Activated CD4-positive, alpha-beta T cell treated with anti-CD3 and anti-CD28 coated beads, Interleukin-2, amount 50 U/mL, for 4 hours (primary cell): ENCODE measurements around the gene CDKN2A.

Source experiments
- DNase-seq, 2 experiments: peaks; one replicate each; pipeline ENCODE4 v3.0.0-alpha.2; 2020

The CDKN2A gene

GRCh38 chr9:22005702-22006606 lies 11.8 kb upstream of the CDKN2A start:
- no peak for DNase-seq

- DNase-seq: no peak
Measured at GRCh38 chr9:22005021-22005701, 11.0 kb upstream of the CDKN2A start.

- no peak for DNase-seq
Measured at GRCh38 chr9:22002038-22002437, 7.8 kb upstream of the CDKN2A start.

GRCh38 chr9:21998026-21998425 lies 3.8 kb upstream of the CDKN2A start:
- DNase-seq: no peak

- DNase-seq: no peak
Measured at GRCh38 chr9:21997480-21997879, 3.3 kb upstream of the CDKN2A start.

DNA sequence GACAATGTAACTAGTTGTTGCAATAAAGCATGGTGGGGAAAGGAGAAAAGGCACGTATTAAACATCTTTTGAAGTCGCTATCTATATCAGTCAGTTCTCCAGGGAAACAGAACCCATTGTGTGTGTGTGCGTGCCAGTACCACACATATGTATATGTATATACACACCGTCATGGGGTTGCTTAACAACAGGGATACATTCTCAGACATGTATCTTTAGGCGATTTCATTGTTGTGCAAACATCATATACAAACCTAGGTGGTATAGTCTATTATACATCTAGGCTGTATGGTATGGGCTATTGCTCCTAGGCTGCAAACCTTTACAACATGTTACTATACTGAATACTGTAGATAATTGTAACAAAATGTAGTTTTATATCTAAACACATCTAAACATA lies 2.7 kb upstream of the CDKN2A start:
- no peak for DNase-seq

GRCh38 chr9:21996438-21996837 lies 2.2 kb upstream of the CDKN2A start:
- no peak for DNase-seq

- no peak for DNase-seq
Measured at GRCh38 chr9:21995666-21996398, 1.6 kb upstream of the CDKN2A start.

DNA sequence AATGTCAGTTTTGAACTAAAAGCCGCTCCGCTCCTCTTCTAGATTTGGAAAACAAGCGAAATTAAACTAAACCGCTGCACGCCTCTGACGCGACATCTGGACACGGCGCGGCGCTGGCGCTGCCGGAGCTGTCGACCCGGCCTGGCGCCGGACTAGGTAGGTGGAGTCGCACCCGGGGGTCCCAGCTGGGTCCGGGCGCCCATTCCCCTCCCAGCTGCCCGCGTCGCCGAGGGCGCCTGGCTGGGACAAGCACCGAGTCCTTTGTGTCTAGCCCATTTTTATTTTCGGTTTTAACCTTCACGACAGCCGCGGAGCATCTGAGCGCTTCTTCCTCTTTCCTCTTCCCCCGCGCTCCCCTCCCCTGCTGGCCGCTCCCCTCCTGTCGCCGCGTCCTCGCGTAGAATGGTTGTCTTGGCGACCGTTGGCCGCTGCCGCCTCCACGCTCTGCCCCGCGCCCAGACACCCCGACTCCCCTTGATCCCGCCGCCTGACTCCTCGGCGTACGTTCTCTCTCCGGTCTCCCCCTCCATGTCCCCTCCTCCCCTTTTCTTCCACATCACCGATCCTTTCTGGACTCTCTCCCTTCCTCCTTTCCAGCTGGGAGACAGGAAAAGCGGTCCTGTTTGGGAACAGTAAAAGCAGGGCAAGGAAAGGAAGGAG lies 944 bp upstream of the CDKN2A start:
- peak; percentile 61 to 68 for DNase-seq

GRCh38 chr9:21994556-21995005 lies 389 bp upstream of the CDKN2A start, which contains the start of gene CDKN2B-AS1:
TSS of gene CDKN2B-AS1 (plus strand) at chr9:21994791.
- no peak for DNase-seq

DNA sequence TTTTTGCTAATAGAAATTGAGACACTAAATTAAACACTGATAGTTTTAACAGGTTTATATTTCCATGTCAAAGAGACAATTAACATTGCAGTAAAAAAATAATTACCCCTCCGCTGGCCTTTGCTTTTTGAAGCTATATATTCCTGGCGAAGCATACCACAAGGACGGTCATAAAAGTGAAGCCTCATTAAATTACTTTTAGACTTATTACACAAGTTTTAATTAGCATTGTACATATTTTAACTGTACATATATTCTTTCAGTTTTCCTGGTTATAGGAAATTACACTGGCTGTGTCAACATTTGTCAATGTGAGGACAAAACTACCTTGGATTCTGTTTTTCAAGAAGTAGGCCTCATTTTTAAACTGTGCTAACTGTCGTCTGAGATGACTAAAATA lies 1.2 kb downstream of the CDKN2A start:
- no peak for DNase-seq

GRCh38 chr9:21991072-21991959 lies 2.9 kb downstream of the CDKN2A start:
- no peak for DNase-seq

DNA sequence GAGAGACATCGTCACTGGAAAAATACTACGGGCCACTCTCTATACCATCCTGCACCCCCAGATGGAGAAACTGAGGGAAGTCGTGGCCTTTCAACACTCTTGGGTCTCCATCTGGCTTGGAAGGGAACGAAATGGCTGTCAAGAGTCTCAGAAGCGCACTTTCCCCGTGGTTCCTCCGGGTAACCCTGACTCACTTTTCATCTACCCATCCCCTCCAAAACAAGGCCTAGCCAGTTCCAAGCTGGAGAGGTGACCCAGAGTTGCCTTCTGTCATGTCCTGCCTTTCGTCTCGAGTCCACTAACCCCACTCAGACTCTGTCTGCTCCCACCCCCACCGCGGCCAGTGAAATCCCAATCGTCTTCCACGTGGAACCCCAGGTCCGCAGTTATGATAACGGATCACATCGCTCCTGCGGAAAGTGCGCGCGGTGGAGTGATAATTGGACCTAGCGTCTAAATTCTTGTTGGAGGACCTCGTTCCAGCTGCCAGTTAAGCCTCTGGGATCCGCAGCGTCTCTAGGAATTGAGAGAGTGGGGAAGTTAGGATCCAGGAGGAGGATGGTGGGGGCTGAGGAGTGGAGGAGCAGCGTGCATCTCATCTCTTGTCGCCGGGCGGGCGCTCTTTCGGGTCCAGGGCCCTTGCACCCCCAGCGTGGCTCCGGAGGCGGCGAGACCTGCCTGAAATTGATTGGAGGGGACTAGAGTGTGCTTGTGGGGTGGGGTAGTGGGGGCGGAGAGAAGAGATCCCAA lies 4.6 kb downstream of the CDKN2A start:
- no peak for DNase-seq

DNA sequence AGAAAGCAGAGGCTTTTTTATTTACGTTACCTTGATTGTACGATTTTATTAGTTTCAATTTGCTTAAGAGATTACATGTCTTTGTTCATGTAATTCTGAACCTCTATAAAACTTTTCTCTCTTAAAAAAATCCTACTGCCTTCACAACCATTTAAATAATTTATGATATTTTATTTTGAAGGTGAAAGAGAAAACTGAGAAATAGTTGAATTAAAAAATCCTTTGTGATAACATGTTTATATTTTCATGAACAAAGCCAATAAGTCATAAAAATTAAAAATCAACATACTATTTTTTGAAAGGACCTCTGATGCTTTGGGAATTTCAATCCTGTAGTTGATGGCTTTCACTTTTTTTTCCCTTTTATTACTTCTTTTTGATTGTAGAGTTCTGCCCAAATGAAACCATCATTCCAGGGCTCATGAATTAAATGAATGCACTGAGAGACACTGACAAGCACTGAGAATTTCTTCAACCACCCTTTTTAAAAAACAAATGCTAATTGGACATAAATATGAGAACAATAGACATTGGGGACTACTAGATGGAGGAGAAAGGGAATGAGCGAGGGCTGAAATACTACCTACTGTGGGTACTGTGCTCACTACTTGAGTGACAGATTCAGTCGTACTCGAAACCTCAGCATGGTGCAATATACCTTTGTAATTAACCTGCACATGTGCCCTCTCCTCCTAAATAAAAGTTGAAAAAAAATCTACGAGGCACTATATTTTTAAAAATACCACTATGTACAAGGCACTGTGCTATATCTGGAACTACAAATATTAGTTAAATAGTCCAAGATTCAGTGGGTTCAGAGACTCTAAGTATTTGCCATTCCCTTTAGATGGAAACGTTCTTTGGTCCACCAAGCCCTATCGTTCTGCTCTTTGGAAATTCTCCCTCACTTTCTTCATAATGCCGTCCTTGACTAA lies 5.9 kb downstream of the CDKN2A start:
- no peak for DNase-seq

GRCh38 chr9:21985964-21986667 lies 8.1 kb downstream of the CDKN2A start:
- no peak for DNase-seq

DNA sequence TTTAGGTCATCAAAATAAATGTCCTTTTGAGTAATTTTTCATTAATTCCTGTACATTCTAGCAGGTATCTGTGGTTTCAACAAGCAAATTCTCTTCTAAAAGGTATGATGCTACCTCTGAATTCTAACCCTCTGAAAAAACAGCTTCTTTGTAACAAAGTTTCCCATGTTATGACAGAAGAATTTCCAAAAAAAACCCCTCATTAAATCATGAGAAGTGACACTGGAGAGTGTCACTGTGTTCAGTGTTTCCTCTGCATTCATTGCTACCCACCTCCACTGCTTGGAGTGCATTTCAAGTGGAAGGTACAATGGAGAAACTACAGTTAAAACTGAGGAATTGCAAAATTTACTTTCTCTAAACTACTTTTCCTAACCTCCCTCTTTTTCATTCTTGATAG lies 10.1 kb downstream of the CDKN2A start:
- no peak for DNase-seq

- no peak for DNase-seq
Measured at GRCh38 chr9:21983561-21983935, 10.6 kb downstream of the CDKN2A start.

GRCh38 chr9:21982861-21983560 lies 11.2 kb downstream of the CDKN2A start:
- no peak for DNase-seq

DNA sequence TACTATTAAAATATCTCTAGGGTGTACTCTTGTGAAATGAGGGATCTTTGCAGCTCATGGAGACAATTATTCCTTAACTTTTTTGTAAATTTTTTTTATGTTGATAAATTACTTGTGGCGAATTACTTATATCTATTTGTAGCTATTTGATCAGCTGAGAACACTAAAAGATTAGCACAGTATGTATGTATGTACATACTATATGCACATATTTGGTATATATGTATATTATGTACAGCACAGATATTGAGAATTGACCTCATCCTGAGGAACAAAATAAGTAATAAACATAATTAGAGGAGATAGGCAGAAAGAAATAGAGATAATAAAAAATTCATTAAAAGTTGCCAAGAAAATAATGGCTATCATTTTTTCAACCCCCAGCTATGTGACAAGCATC lies 11.8 kb downstream of the CDKN2A start:
- no peak for DNase-seq
